ENCODE measurements around the gene KCNG4.
"Not testable (repeated sequence)": the region's sequence is repeated elsewhere in the genome, so short reads cannot be mapped to it uniquely, and the experiment has no call there.

Gene KCNG4

DNA sequence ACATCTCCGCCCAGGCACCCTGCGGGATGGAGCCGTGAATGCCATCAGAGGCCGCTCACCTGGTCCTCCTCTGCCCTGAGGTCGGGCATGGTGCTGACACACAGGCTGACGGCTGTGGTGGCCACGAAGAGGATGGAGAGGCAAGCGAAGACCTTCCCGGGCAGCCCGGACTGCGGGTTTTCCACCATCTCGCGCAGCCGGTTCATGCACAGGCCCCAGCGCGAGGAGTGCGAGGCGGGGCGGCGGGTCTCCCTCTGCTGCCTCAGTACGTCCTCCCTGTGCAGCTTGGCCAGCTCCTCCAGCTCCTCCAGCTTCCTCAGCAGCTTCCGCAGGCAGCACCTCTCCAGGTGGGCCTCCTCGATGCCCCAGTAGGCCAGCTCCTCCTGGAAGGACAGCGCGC, 3.1 kb downstream of the KCNG4 start:
- DNase-seq = no peak

DNA sequence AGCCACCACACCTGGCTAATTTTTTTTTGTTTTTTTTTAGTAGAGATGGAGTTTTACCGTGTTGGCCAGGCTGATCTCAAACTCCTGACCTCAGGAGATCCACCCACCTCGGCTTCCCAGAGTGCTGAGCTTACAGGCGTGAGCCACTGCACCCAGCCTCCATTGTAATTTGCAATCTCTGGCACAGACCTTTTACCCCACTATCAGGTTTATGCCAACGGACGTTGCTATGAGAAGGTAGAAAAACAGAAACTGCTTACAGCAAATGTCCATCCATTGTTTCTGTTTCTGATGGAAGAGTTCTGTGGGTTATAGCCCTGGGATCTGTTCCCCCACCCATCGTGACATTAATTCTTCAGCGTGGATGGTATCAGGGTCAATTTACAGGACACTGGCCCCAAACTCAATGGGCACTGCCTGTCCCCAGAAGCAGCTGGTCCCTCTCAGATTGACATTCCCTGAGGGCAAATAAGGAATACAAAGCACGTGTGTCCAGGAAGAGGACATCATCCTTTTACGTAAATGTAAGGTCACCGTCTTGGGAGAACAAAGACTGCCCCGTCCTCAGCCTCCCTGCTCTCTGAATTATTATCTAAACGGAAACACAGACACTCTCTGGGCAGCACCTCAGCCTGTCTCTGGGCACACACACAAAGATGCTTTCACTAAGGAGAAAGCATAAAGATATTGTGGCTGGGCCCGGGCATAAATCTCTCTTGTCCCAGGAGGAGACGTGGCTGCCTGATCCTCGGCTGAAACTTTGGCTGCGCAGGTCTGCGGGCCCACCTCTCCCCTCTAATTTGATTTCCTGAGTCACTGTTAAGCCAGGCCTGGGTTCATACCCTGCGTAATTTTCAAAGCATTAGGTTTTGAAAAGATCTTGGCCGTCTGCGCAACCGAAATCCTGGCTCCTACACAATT, 5.2 kb downstream of the KCNG4 start:
- DNase-seq = peak in 2 of 56 donors; percentile 3 to 4

DNA sequence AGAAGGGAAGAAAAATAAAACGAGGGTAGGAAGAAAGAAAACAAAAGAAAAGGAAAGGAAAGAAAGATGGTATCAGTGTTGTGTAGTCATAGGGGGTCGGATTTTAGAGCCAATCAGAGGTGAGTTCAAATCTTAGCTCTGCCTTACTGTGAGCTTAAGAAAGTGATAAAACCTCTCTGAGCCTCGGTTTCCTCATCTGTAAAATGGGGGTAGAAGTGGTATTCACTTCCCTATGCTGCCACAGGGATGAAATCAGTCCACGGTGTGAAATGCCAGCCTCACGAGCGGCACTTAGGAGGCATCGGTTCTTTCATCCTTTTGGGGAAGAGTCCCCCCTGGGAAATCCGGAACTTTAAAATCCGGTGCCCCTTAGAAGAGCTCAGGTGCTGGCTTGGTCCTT, 6.1 kb downstream of the KCNG4 start:
- no peak for DNase-seq

DNA sequence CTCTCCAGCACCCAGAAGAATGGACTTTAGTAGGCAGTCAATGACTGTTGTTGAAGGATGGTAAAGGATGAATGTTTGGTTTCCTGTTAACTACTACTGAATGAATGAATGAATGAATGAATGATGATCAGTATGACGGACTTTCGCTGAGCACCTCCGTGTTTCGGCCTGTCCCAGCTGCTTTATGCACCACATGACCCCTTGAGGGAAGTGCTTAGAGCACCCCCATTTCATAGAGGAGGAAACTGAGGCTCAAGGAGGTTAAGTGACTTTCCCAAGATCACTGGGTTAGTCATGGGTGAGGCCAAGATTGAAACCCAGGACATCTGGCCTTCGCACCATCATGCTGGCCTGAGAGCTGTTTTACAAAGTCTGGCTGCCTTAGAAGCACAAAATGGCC, 6.8 kb downstream of the KCNG4 start:
- no peak for DNase-seq

DNA sequence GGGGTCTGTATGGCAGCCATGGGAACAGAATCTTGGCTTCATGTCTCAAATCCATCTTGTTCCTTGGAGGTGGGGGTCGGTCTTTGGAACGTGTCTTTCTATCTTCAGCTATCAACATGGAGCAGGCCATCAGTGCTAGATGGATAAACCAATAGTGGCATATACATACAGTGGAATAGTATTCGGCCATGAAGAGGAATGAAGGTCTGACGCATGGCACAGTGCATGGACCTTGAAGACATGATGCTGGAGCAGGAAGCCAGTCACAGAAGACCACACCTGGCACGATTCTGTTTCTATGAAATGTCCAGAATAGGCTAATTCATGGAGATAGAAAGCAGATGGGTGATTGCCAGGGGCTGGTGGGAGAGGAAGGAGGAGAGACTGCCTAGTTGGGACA, 7.8 kb downstream of the KCNG4 start:
- DNase-seq = no peak

DNA sequence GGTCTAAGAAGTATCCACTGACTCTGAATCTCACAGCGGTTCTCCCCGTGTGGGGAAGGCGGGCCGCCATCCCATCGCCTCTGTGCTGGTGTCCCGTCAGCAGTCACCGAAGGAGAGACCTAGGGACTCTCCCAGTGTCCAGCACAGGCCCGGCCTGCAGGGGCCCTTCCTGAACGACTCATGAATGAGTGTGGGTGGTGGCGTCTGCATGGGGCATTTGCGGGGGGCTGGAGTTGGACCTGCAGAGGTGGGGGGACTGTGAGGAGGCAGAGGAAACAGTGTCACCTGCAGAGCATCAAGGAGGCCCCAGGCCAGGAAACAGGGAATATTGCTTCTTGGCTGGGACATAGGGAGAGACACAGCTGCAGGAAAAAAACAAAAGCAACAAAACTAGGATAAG, 10.3 kb downstream of the KCNG4 start:
- no peak for DNase-seq

DNA sequence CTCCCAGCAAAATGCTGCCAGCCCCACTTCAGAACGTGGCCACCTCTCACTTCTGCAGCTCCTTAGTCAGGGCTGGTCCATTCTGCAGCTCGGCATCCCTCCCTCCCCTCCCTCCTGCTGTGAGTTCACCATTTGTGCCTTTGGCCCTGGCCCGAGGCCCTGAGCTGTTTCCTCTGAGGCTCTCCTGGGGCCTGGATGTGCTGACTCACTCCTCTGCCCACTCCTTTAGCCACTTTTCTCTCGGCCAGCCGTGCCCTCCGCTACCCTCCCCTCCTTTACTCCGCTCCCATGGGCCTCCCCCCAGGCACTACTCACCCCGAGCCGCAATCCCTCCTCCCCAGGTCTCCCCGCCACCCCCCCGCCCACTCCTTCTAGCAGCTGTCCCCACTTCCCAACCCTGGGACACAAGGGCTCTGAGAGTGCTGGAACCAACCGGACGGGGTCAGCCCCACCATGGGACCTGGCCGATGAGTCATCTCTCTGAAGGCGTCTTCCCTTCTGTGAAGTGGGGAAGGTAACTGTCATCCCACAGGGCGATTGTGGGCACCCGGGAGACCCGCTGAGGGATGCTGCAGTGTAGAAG, 11.5 kb downstream of the KCNG4 start:
- peak in 26 of 56 donors; percentile 4 to 55 (median 18) for DNase-seq

DNA sequence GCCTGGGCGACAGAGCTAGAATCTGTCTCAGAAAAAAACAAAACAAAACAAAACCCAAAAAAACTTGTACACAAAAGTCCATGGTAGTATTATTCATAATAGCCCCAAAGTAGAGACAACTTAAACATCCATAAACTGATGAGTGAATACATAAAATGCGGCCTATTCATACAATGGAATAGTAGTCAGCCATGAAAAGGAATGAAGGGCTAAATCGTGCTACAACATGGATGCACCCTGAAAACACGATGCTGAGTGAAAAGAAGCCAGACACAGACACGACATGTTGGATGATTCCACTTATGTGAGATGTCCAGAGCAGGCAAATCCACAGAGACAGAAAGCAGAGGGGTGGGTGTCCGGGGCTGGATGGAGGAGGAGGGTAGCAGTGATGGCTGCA, 12.3 kb downstream of the KCNG4 start:
- no peak for DNase-seq

DNA sequence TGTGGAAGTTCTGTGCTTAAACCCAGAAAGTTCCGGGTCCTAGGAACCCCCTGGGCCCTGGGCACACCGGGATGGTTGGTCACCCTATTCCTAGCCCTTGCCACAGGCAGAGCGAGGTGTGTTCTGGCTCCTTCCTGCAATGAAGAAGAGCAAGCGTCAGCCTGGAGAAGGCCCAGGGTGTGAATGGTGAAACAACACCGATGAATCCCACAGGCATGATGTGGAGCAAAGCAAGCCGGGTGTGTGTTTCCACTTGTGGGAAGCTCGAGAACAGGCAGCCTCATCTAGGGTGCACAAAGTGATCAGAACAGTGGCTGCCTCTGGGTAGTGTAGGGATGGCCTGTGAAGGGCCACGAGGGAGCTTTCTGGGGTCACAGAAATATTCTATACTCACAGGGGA, 13.8 kb downstream of the KCNG4 start:
- DNase-seq = no peak

DNA sequence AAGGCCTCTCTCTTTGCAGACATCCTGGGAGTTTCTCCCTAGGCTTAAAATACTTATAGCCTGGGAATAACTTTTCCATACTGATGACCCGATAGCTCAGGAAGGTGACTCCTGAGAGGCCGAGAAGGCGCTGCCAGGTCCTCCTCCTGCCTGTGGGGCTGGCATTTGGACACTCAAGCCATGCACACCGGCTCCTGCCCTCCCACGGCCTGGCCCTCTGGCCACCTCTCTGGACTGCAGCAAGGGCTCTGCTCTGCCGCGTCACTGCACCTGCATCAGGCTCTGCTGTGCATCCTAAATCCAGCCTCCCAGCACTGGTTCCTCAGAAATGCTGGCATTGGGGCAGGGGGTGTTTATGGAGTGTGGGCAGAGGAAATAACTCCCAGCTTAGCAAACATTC, 14.2 kb downstream of the KCNG4 start:
- DNase-seq = no peak

DNA sequence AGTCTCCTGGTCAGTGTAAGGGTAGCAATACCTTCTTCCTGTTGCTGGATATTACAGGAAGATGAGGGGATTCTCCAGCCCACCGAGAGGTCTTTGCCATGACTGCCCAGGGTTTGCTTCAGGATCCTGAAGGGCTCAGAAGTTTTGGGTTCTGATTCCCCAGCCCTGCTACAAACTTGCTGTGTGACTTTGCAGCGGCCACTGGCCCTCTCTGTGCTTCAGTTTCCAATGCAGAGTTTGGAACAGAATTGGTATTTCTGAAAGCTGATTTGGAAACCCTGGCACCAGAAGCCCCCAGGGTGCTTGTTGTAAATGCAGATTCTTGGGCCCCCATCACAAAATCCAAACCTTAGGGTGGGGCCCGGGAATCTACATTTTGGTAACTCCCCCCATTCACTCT, 14.7 kb downstream of the KCNG4 start:
- DNase-seq = no peak

DNA sequence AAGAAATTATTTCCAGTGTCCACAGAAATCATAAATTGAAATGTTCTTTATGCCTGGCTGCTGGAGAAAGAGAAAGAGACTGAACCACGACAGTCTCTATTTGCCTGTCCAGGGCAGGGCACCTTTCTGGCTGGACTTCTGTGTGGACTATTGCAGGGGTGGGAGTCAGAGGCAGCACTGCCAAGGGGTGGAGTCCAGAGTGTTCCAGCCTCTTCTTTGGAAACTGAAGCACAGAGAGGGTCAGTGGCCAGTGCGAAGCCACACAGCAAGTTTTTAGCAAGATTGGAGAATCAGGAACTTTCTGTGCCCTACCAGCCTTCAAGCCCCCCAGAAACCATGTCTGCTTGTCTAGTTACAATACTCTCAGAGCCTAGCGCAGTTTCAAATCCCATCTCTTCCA, 15.3 kb downstream of the KCNG4 start:
- DNase-seq = no peak

DNA sequence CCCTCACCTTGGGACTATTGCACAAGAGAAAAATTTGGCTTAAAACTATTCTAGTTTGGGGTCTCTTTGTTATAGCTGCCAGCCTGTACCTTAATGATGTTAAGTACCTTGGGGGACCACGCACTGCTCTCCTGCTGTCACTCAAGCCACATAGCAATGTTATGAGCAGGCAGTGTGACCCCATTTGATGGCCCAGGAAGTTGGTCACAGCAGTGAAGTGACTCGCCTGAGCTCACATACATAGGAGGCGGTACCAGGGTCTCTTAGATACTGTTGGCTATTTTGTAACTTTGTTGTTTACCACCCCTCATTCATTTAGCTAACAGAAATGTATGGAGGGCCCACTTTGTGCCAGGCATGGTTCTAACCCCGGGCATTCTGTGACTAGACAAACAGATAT, 16.4 kb downstream of the KCNG4 start:
- DNase-seq = no peak

DNA sequence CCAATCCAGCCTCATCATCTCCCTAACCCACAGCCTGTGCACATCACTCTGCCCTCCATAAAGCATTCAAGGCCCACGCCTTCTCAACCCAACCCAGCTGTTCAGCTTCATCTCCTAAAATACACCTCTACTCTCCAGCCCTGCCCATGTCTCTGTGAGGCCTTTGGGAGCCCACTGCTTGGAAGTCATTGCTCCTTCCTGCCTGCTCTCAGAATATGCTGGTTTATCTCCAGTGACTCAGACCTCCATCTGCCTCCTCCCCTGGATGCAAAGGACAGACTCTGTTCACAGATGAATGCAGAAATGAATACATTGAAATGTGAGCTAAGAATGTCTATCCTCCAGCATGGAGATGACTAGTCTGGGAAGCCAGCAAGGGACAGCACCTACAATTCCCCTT, 19.0 kb downstream of the KCNG4 start:
- no peak for DNase-seq

DNA sequence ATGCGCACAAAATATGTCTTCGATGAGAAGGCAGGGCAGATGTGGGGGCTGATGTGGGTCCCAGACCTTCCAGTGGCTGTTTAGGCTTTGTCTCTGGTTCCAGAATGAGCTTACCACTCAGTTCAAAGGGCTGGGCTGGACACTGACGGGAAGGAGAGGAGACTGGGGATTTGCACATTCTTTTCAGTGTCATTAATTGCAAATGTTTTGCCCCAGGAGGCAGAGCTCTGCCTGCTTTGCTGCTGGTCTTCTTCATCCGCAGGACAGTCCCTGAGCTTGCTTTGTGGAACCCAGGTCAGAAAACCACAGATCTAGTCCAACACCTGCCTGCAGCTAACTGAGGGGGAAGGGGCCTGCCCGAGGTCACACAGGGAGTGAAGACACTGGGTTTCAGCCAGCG, 20.9 kb downstream of the KCNG4 start:
- DNase-seq = no peak

DNA sequence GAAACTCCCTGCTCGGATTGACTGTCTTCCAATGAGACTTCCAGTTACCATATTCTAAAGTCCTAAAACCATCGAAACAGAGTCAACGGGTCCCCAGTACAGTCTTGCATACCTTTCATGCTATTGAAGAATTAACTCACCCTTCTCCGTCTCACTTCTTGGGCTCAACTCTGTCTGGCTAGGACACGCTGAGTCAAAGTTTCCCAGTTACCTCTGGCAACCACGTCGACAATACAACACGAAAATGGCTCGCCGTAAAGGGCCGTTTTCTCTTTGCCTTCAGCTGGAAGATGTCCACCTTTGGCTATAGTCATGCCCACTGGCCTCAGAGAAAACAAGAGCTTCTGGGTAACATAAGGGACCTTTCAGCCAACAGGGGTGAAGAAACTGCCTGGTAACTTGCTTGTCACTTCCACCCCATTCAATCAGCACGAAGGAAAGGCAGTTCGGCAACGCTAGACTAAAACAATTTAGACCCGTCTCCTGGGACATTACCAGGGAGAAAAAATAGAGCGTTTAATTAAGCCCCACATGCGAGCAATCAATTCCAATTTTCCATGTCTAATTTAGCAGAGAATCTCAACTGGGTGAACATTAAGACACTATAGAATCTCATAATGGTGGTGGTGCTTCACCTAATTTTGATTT, 21.5 kb downstream of the KCNG4 start:
- DNase-seq = no peak

DNA sequence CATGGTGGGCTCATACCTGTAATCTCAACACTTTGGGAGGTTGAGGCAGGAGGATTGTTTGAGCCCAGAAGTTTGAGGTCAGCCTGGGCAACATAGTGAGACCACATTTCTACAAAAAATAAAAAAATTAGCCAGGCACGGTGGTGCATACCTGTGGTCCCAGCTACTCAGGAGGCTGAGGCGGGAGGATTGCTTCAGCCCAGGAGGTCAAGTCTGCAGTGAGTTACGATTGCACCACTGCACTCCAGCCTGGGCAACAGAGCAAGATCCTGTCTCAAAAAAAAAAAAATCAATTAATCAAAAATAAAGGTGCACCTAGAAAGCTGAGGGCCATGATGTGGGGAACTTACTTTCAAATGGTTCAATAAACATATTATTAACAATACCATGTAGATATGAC, 23.7 kb downstream of the KCNG4 start:
- DNase-seq = not testable (repeated sequence)

DNA sequence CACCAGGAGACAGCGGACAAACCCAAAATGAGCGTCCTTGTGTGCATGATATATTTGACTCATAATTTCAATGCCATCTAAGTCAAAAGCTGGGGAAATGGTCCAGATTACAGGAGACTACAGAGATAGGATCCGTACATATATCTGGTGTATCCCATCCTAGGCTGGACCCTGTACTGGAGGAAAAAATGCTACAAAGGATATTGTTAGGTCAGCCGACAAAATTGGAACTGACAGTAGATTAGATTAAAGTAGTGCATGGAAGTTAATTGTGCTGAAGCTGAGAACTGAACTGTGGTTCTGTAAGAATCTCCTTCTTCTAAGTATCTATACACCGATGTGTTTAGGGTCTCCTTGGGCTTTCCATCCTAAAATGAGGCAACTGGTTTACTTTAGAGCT, 24.3 kb downstream of the KCNG4 start:
- DNase-seq = no peak

DNA sequence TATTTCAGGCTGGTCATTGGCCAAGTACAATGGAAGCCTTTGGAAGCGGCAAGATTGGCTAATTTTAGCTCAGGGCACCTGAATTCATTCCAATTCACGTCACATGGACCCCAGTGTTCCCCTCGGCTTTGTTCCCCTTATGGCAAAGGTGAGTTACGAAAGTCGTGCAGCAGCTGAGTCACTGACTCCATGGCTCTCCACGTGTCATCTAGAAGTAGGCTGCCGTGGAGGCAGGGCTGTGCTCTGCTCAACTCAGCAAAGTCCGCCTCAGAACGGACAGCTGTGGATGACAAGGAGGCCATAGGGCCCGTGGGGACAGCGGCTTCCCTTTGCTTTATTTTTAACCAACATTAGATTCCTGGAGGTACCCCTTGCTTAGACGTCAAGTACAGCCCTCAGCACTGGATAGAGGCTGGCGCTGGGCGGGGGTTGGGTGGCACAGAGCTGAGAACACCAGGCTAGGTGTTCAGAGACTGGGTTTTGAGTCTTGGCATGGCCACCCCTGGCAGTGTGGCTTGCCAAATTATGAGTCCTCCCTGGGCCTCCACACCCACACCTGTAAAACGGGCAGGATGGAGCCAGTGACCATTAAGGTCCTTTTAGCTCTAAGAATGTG, 25.3 kb downstream of the KCNG4 start:
- DNase-seq = no peak

DNA sequence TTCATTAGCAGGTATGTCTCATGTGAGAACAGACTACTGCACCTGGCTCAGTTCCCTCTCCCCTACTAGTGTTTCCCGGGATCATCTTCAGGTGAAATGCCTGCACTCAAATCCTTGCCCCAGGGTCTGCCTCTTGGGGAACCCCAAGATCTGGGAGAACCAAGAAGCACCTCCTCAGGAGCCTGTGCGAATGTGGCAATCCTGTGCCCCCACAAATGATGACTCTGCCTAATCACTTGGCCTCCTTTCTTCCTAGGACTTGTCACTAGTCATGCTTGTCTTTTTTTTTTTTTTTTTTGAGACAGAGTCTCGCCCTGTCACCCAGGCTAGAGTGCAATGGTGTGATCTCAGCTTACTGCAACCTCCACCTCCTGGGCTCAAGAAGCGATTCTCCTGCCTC, 27.2 kb downstream of the KCNG4 start:
- no peak for DNase-seq

DNA sequence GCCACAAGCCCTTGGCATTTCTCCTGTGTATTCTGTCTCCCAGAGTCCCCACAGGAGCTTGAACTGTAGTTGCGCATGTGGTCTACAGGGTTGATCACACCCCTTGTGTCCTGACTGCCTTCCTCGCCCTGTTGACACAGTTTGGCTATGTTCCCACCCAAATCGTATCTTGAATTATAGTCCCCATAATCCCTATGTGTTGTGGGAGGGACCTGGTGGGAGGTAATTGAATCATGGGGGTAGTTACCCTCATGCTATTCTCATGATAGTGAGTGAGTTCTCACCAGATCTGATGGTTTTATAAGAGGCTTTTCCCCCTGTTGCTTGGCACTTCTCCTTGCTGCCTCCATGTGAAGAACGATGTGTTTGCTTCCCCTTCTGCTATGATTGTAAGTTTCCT, 27.7 kb downstream of the KCNG4 start:
- no peak for DNase-seq

DNA sequence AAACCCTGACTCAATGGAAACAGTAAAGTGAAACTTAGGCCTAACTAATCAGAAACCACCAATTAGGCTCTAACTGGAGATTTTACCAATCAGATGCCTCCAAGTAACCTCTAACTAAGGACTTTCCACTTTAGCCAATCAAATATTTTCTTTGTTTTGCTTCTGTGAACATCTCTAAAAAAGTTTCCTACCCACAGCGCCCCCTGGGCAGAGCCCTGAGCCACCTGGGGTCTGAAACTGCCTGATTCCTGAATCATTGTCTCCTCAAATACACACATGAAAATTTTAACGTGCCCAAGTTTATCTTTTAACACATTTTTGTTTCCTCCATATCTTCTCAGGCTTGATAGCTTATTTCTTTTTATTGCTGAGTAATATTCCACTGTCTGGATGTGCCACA, 29.8 kb downstream of the KCNG4 start:
- DNase-seq = no peak

Data from nucleus accumbens (tissue), 56 donors.